ENCODE results near the gene ALMS1.

DNA sequence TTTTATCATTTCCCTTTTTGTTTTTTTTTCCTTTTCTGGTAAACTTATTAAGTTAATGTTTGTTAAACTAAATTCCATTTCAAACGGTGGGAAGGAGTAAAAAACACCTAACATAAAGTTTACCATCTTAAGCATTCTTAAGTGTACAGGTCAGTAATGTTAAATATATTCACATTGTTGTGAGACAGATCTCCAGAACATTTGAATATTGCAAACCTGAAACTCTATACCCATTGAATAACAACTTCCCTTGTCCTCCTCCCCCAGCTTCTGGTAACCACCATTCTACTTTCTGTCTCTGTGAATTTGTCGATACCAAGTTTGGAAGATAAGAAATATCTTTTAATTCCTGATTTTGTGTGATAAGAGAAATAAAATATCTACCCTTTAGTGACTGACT lies 268.5 kb downstream of the ALMS1 start:
- TF ChIP-seq, protein P1, sequence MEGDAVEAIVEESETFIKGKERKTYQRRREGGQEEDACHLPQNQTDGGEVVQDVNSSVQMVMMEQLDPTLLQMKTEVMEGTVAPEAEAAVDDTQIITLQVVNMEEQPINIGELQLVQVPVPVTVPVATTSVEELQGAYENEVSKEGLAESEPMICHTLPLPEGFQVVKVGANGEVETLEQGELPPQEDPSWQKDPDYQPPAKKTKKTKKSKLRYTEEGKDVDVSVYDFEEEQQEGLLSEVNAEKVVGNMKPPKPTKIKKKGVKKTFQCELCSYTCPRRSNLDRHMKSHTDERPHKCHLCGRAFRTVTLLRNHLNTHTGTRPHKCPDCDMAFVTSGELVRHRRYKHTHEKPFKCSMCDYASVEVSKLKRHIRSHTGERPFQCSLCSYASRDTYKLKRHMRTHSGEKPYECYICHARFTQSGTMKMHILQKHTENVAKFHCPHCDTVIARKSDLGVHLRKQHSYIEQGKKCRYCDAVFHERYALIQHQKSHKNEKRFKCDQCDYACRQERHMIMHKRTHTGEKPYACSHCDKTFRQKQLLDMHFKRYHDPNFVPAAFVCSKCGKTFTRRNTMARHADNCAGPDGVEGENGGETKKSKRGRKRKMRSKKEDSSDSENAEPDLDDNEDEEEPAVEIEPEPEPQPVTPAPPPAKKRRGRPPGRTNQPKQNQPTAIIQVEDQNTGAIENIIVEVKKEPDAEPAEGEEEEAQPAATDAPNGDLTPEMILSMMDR (IDR thresholded peaks at IDR 0.05): no peak
- TF ChIP-seq POLR2A (IDR thresholded peaks at IDR 0.05): no peak

All from adrenal gland (tissue), 5 donors.